BE2C (cell line): Measurements from ENCODE around the gene DAPL1. TPM values are rescaled to one million over a fixed set of nuclear protein-coding genes. Genes with fewer than 3 reads are reported as not detected.

ENCODE experiments used
- DNase-seq: peaks from one replicate; pipeline ENCODE4 v3.0.0-alpha.2; 2020
- H3K27me3 ChIP-seq: fragments of 250-450 bp; sonication (Bioruptor Pico); 2 replicates; pipeline ENCODE4 v1.5.1; 2020; ENCODE audit warnings: mild to moderate bottlenecking
- H3K36me3 ChIP-seq: fragments of 250-450 bp; sonication (Bioruptor Pico); 2 replicates; pipeline ENCODE4 v1.5.1; 2020; ENCODE audit warnings: mild to moderate bottlenecking
- H3K4me1 ChIP-seq: fragments of 250-450 bp; sonication (Bioruptor Pico); 2 replicates; pipeline ENCODE4 v1.5.1; 2020
- H3K4me3 ChIP-seq: 2 replicates; pipeline ENCODE4 v1.5.1; 2011; ENCODE audit warnings: low read depth, low read length
- H3K9me3 ChIP-seq: fragments of 250-450 bp; sonication (Bioruptor Pico); 2 replicates; pipeline ENCODE4 v1.5.1; 2020
- CTCF ChIP-seq: IDR thresholded peaks from 2 replicates; pipeline ENCODE4 v1.5.1; 2012; ENCODE audit warnings: mild to moderate bottlenecking, low read depth, low read length
- polyA plus RNA-seq: library from polyadenylated mRNA; unstranded; fragments of >200 nt; gene quantifications from one replicate; pipeline ENCODE4 v1.2.1, GENCODE V29; 2012; ENCODE audit warnings: low read depth, missing spikeins; ENCODE audit not compliant: insufficient read length, insufficient read depth

The DAPL1 gene, protein sequence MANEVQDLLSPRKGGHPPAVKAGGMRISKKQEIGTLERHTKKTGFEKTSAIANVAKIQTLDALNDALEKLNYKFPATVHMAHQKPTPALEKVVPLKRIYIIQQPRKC
- not detected for polyA plus RNA-seq

GRCh38 chr2:158795195-158795924 lies at the start of gene DAPL1:
Gene DAPL1, plus strand, starts transcription at chr2:158795317. Its CDS starts 56 bp downstream, at chr2:158795373.
- H3K9me3 ChIP-seq, result no peaks in the 10 kb centered on the region
- H3K4me1 ChIP-seq, result no peaks in the 10 kb centered on the region
- no peaks in the 10 kb centered on the region for H3K36me3 ChIP-seq
- TF ChIP-seq CTCF, result no peak
- H3K4me3 ChIP-seq, result no peak within 1 kb of the TSS
- DNase-seq, result no peak
- no peaks in the 10 kb centered on the region for H3K27me3 ChIP-seq

- no peaks in the 10 kb centered on the region for H3K27me3 ChIP-seq
- H3K36me3 ChIP-seq, result no peaks in the 10 kb centered on the region
- no peak for DNase-seq
- no peak for TF ChIP-seq CTCF
- no peak overlapping the region for H3K4me3 ChIP-seq
- no peaks in the 10 kb centered on the region for H3K4me1 ChIP-seq
- H3K9me3 ChIP-seq, result no peaks in the 10 kb centered on the region
These were observed 49.2 kb upstream of the DAPL1 start for GRCh38 chr2:158745866-158746382.

DNA sequence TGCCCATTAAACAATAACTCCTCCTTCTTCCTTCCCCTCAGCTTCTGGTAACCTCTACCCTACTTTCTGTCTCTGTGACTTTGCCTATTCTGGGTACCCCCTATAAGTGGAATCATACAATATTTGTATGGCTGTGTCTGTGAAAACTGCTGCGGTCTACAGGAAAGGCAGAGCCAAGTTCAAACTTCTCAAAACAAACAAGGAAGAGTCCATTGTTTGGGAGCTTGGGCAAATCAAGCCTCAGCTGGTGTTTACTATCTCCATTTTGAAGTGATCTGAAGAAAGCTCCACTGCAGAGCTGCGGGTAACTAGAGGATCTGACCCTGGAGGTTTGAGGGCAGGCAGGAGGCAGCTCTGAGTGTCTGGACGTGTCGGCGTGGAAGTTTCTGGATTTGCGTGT lies 48.6 kb upstream of the DAPL1 start:
- Histone ChIP-seq H3K4me1 (no peaks in the 10 kb centered on the region), H3K4me3 (no peak overlapping the region), H3K9me3 (no peaks in the 10 kb centered on the region), H3K36me3 (no peaks in the 10 kb centered on the region), H3K27me3 (no peaks in the 10 kb centered on the region)
- no peak for DNase-seq
- no peak for TF ChIP-seq CTCF

GRCh38 chr2:158747281-158747680 lies 47.8 kb upstream of the DAPL1 start:
- no peaks in the 10 kb centered on the region for H3K27me3 ChIP-seq
- H3K9me3 ChIP-seq, result no peaks in the 10 kb centered on the region
- TF ChIP-seq CTCF, result no peak
- H3K36me3 ChIP-seq, result no peaks in the 10 kb centered on the region
- H3K4me3 ChIP-seq, result no peak overlapping the region
- no peaks in the 10 kb centered on the region for H3K4me1 ChIP-seq
- no peak for DNase-seq

GRCh38 chr2:158748926-158749590 lies 46.1 kb upstream of the DAPL1 start:
- no peak for TF ChIP-seq CTCF
- H3K9me3 ChIP-seq, result no peaks in the 10 kb centered on the region
- H3K36me3 ChIP-seq, result no peaks in the 10 kb centered on the region
- DNase-seq, result no peak
- H3K4me1 ChIP-seq, result no peaks in the 10 kb centered on the region
- no peak overlapping the region for H3K4me3 ChIP-seq
- no peaks in the 10 kb centered on the region for H3K27me3 ChIP-seq
